Peyer's patch (tissue), 4 donors: ENCODE data around the gene FAM83F. TPM values are rescaled to one million over a fixed set of nuclear protein-coding genes. Genes with fewer than 3 reads are reported as not detected.

ENCODE experiments used
- DNase-seq, 3 donors: peaks; one replicate each; pipeline ENCODE4 v3.0.0-alpha.2; 2017 to 2019
- H3K27ac ChIP-seq, 4 donors: fragments of 200-600 bp; sonication (generic); one replicate each; pipeline ENCODE4 v1.5.1; 2016 to 2019
- H3K27me3 ChIP-seq, 2 donors: fragments of 200-600 bp; sonication (generic); one replicate each; pipeline ENCODE4 v1.5.1; 2019
- H3K36me3 ChIP-seq, 3 donors: fragments of 200-600 bp; sonication (generic); one replicate each; pipeline ENCODE4 v1.5.1; 2016 to 2019
- H3K4me1 ChIP-seq, 4 donors: fragments of 200-600 bp; sonication (generic); one replicate each; pipeline ENCODE4 v1.5.1; 2016 to 2019
- H3K4me3 ChIP-seq, 4 donors: fragments of 200-600 bp; sonication (generic); 1 replicate in 3 of 4; 2 replicates in 1 of 4; pipeline ENCODE4 v1.5.1; 2016 to 2019; ENCODE audit warnings: mild to moderate bottlenecking in 1 of 4
- H3K9me3 ChIP-seq, 4 donors: fragments of 200-600 bp; sonication (generic); one replicate each; pipeline ENCODE4 v1.5.1; 2016 to 2019; ENCODE audit warnings: mild to moderate bottlenecking in 1 of 4
- CTCF ChIP-seq, 6 experiments: fragments of 450-650 bp in 4 of 6; fragments of 200-600 bp in 2 of 6; sonication (generic) in 1 of 6; IDR thresholded peaks; one replicate each; pipeline ENCODE4 v1.5.1; 2017 to 2019; ENCODE audit warnings: antibody characterized with exemption in 6 of 6, mild to moderate bottlenecking in 3 of 6, moderate library complexity in 1 of 6
- POLR2A ChIP-seq, 2 donors: fragments of 450-650 bp; IDR thresholded peaks; one replicate each; pipeline ENCODE4 v1.5.1; 2017; ENCODE audit warnings: antibody characterized with exemption in 2 of 2, mild to moderate bottlenecking in 2 of 2, moderate library complexity in 2 of 2
- total RNA-seq, 4 donors: library from RNA; depleted of rRNA; stranded (reverse); fragments of >200 nt; gene quantifications; one replicate each; pipeline ENCODE4 v1.1.0, GENCODE V29; 2016

The FAM83F gene
- total RNA-seq, 4 donors from 2014 or later = 9.9 to 66.0 (median 51.1) TPM

- DNase-seq = no peak
- Histone ChIP-seq H3K36me3 (no peaks in the 10 kb centered on the region), H3K27me3 (no peaks in the 10 kb centered on the region), H3K27ac (peak overlapping the region in 3 of 4 donors; percentile 57 to 83 (median 63)), H3K4me1 (peaks cover 3 to 42% (median 11%) of the 10 kb centered on the region in 4 donors), H3K4me3 (peak overlapping the region in 1 of 4 donors; percentile 64), H3K9me3 (no peaks in the 10 kb centered on the region)
- no peak for TF ChIP-seq POLR2A (IDR thresholded peaks at IDR 0.05)
- no peak for TF ChIP-seq CTCF (IDR thresholded peaks at IDR 0.05)
Measured at GRCh38 chr22:39997421-39997820, 2.7 kb downstream of the FAM83F start.

- peak overlapping the region in 1 of 4 donors; percentile 64 for H3K4me3 ChIP-seq
- H3K9me3 ChIP-seq = no peaks in the 10 kb centered on the region
Measured at GRCh38 chr22:39997939-39998726, 3.4 kb downstream of the FAM83F start.

GRCh38 chr22:39999144-39999757, 4.5 kb downstream of the FAM83F start:
- peak overlapping the region in 3 of 4 donors; percentile 57 to 83 (median 66) for H3K27ac ChIP-seq
- peak in 2 of 3 donors; percentile 86 for DNase-seq
- H3K27me3 ChIP-seq = no peaks in the 10 kb centered on the region
- no peaks in the 10 kb centered on the region for H3K36me3 ChIP-seq
- peak overlapping the region in 1 of 4 donors; percentile 6 for H3K4me3 ChIP-seq
- no peaks in the 10 kb centered on the region for H3K9me3 ChIP-seq
- TF ChIP-seq CTCF (IDR thresholded peaks at IDR 0.05) (peak in 1 of 6 experiments; percentile 38), POLR2A (IDR thresholded peaks at IDR 0.05) (no peak)
- peaks cover 3 to 42% (median 8%) of the 10 kb centered on the region in 4 donors for H3K4me1 ChIP-seq

More at GRCh38 chr22:39997939-39998726, 3.4 kb downstream of the FAM83F start:
- no peaks in the 10 kb centered on the region for H3K36me3 ChIP-seq
- peaks cover 3 to 42% (median 11%) of the 10 kb centered on the region in 4 donors for H3K4me1 ChIP-seq
- peak overlapping the region in 3 of 4 donors; percentile 57 to 83 (median 63) for H3K27ac ChIP-seq
- H3K27me3 ChIP-seq = no peaks in the 10 kb centered on the region
- TF ChIP-seq POLR2A (IDR thresholded peaks at IDR 0.05) = no peak
- peak in 1 of 6 experiments; percentile 7 for TF ChIP-seq CTCF (IDR thresholded peaks at IDR 0.05)
- DNase-seq = peak in 2 of 3 donors; percentile 74 to 78

- TF ChIP-seq CTCF (IDR thresholded peaks at IDR 0.05) = no peak
- no peak for TF ChIP-seq POLR2A (IDR thresholded peaks at IDR 0.05)
- Histone ChIP-seq H3K36me3 (no peaks in the 10 kb centered on the region), H3K27me3 (no peaks in the 10 kb centered on the region), H3K27ac (peak overlapping the region in 3 of 4 donors; percentile 36 to 83 (median 66)), H3K9me3 (no peaks in the 10 kb centered on the region), H3K4me3 (peak overlapping the region in 1 of 4 donors; percentile 14), H3K4me1 (peaks cover 0 to 42% (median 5%) of the 10 kb centered on the region in 4 donors)
- no peak for DNase-seq
Measured at GRCh38 chr22:40000171-40000570, 5.4 kb downstream of the FAM83F start.

GRCh38 chr22:40001106-40001505, 6.4 kb downstream of the FAM83F start:
- no peak for DNase-seq
- H3K27me3 ChIP-seq = no peaks in the 10 kb centered on the region
- H3K4me1 ChIP-seq = peaks cover 0 to 42% (median 5%) of the 10 kb centered on the region in 4 donors
- no peak overlapping the region for H3K4me3 ChIP-seq
- no peaks in the 10 kb centered on the region for H3K36me3 ChIP-seq
- no peak overlapping the region for H3K27ac ChIP-seq
- H3K9me3 ChIP-seq = no peaks in the 10 kb centered on the region
- TF ChIP-seq POLR2A (IDR thresholded peaks at IDR 0.05) (no peak), CTCF (IDR thresholded peaks at IDR 0.05) (no peak)
